Right lobe of liver (tissue), 6 donors: Measurements from ENCODE around the gene C10orf95. TPM values are rescaled to one million over a fixed set of nuclear protein-coding genes. Genes with fewer than 3 reads are reported as not detected.

ENCODE experiments used
- ATAC-seq, 4 donors: fragments of 200-7000 bp; cut with Tn5 transposase; one replicate each; pipeline ENCODE4 v1.9.1; 2020; ENCODE audit warnings: mild to moderate bottlenecking in 4 of 4, moderate library complexity in 4 of 4
- DNase-seq, 3 donors: peaks; one replicate each; pipeline ENCODE4 v3.0.0-alpha.2; 2020
- H3K27ac ChIP-seq, 3 donors: fragments of 200-600 bp; one replicate each; pipeline ENCODE4 v1.8.0; 2022
- H3K27me3 ChIP-seq, 2 donors: fragments of 200-600 bp; one replicate each; pipeline ENCODE4 v1.8.0; 2022
- H3K36me3 ChIP-seq, 4 donors: fragments of 200-600 bp; sonication (generic) in 1 of 4; one replicate each; pipeline versions ENCODE4 v1.5.1 to v1.8.0; 2017 to 2022; ENCODE audit warnings: control low read depth in 1 of 4
- H3K4me1 ChIP-seq, 4 donors: fragments of 200-600 bp; sonication (generic) in 1 of 4; one replicate each; pipeline versions ENCODE4 v1.5.1 to v1.8.0; 2017 to 2022; ENCODE audit warnings: control low read depth in 1 of 4
- H3K4me3 ChIP-seq, 3 donors: fragments of 200-600 bp; one replicate each; pipeline ENCODE4 v1.8.0; 2022
- H3K9me3 ChIP-seq, 4 donors: fragments of 200-600 bp; sonication (generic) in 1 of 4; one replicate each; pipeline versions ENCODE4 v1.5.1 to v1.8.0; 2017 to 2022; ENCODE audit warnings: control low read depth in 1 of 4
- POLR2A ChIP-seq: fragments of 450-650 bp; IDR thresholded peaks from one replicate; pipeline ENCODE4 v1.6.1; 2017; ENCODE audit warnings: antibody characterized with exemption, mild to moderate bottlenecking
- WGBS: methylation state at CpG from one replicate; pipeline ENCODE4 v1.1.6; 2018; ENCODE audit warnings: low coverage, low lambda C conversion rate; ENCODE audit not compliant: insufficient coverage; ENCODE audit errors: missing lambda C conversion rate; 5-methylcytosine and 5-hydroxymethylcytosine counted together
- intact Hi-C, 2 donors: fragments of 100-400 bp; cut with DNase I; formaldehyde crosslinking; loops; one replicate each; pipeline versions ENCODE4 v1.11.2 to v1.14.1; 2022
- total RNA-seq, 6 experiments: library from RNA; depleted of rRNA in 2 of 6; stranded (reverse); fragments of >200 nt in 2 of 6; fragmentation: NEBNext Ultra II Directional in 3 of 6; extraction: Animal tissue kit (Norgen Biotek cat#: 25700) in 3 of 6; gene quantifications; one replicate each; pipeline versions ENCODE4 v1.1.0 to v1.2.4, GENCODE V29; 2016 to 2023
- TF ChIP-seq, protein P1 (sequence below), 4 donors: fragments of 200-600 bp in 3 of 4; fragments of 450-650 bp in 1 of 4; IDR thresholded peaks; one replicate each; pipeline versions ENCODE4 v1.5.1 to v1.8.0; 2016 to 2022; ENCODE audit warnings: antibody characterized with exemption in 4 of 4, mild to moderate bottlenecking in 2 of 4
- donor health status: DM: no; HTN: yes; CAD: no.
- donor health status: DM: no; HTN: no; CAD: no.
- donor health status: DM: no; HTN: no; CAD: no.
- donor health status: DM: no; HTN: yes; CAD: no.
- donor health status: DM: no; HTN: yes; CAD: no.

The C10orf95 gene
- total RNA-seq, 6 experiments from 2014 or later, result not detected

- no peaks in the 10 kb centered on the region for H3K27me3 ChIP-seq
- H3K27ac ChIP-seq, result no peak overlapping the region
- H3K4me1 ChIP-seq, result peaks cover 0 to 6% (median 0%) of the 10 kb centered on the region in 4 donors
- H3K9me3 ChIP-seq, result no peaks in the 10 kb centered on the region
- intact Hi-C loops, result no loop called here
- no peaks in the 10 kb centered on the region for H3K36me3 ChIP-seq
- H3K4me3 ChIP-seq, result no peak overlapping the region
- 72% methylated on average over 10 of the region's 27 CpGs for WGBS
- peak; percentile 28 to 64 (median 38) for ATAC-seq
- no peak for DNase-seq
- TF ChIP-seq, protein P1, sequence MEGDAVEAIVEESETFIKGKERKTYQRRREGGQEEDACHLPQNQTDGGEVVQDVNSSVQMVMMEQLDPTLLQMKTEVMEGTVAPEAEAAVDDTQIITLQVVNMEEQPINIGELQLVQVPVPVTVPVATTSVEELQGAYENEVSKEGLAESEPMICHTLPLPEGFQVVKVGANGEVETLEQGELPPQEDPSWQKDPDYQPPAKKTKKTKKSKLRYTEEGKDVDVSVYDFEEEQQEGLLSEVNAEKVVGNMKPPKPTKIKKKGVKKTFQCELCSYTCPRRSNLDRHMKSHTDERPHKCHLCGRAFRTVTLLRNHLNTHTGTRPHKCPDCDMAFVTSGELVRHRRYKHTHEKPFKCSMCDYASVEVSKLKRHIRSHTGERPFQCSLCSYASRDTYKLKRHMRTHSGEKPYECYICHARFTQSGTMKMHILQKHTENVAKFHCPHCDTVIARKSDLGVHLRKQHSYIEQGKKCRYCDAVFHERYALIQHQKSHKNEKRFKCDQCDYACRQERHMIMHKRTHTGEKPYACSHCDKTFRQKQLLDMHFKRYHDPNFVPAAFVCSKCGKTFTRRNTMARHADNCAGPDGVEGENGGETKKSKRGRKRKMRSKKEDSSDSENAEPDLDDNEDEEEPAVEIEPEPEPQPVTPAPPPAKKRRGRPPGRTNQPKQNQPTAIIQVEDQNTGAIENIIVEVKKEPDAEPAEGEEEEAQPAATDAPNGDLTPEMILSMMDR (IDR thresholded peaks at IDR 0.05), result no peak
- TF ChIP-seq POLR2A, result no peak
Observed at GRCh38 chr10:102473445-102474331, 22.3 kb upstream of the C10orf95 start.

GRCh38 chr10:102470579-102471546, 19.5 kb upstream of the C10orf95 start:
- Histone ChIP-seq H3K4me1 (peaks cover 0 to 6% (median 0%) of the 10 kb centered on the region in 4 donors), H3K27me3 (no peaks in the 10 kb centered on the region), H3K36me3 (no peaks in the 10 kb centered on the region), H3K27ac (no peak overlapping the region), H3K9me3 (no peaks in the 10 kb centered on the region), H3K4me3 (no peak overlapping the region)
- WGBS, result 96% methylated on average over 17 of the region's 36 CpGs
- DNase-seq (no peak), ATAC-seq (no peak)
- no peak for TF ChIP-seq POLR2A
- intact Hi-C loops, result no loop called here

GRCh38 chr10:102468683-102469082, 17.3 kb upstream of the C10orf95 start:
- Histone ChIP-seq H3K36me3 (no peaks in the 10 kb centered on the region), H3K27ac (no peak overlapping the region), H3K9me3 (no peaks in the 10 kb centered on the region), H3K27me3 (no peaks in the 10 kb centered on the region), H3K4me1 (peaks cover 0 to 3% (median 0%) of the 10 kb centered on the region in 4 donors), H3K4me3 (no peak overlapping the region)
- no peak for TF ChIP-seq POLR2A
- TF ChIP-seq, protein P1 (IDR thresholded peaks at IDR 0.05), result no peak
- 76% methylated on average over 7 of the region's 9 CpGs for WGBS
- no peak for DNase-seq
- intact Hi-C loops, result no loop called here
- ATAC-seq, result no peak

GRCh38 chr10:102467971-102468438, 16.7 kb upstream of the C10orf95 start:
- Histone ChIP-seq H3K27ac (no peak overlapping the region), H3K4me3 (no peak overlapping the region), H3K36me3 (no peaks in the 10 kb centered on the region), H3K27me3 (no peaks in the 10 kb centered on the region), H3K9me3 (no peaks in the 10 kb centered on the region), H3K4me1 (no peaks in the 10 kb centered on the region)
- intact Hi-C loops, result no loop called here
- DNase-seq (no peak), ATAC-seq (peak in 3 of 4 donors; percentile 23 to 53 (median 34))
- no peak for TF ChIP-seq POLR2A
- WGBS, result 73% methylated on average over 6 of the region's 6 CpGs

DNA sequence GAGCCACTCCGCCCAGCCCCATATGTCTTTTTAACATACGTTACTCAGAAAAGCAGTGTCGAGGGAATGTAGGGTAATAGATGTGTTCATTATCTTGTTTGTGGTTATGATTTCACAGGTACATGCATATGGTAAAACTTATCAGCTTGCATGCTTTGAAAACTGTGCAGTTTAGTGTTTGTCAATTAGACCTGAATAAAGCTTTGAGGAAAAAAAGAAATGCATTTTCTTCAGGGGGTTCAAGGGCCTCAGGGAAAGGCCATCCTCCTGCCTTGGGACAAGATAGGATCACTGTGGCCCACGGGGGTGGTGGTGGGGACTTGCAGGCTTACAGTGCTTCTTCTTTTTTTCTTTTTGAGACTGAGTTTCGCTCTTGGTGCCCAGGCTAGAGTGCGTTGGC, 16.0 kb upstream of the C10orf95 start:
- intact Hi-C loops, result no loop called here
- Histone ChIP-seq H3K36me3 (no peaks in the 10 kb centered on the region), H3K9me3 (no peaks in the 10 kb centered on the region), H3K27me3 (no peaks in the 10 kb centered on the region), H3K27ac (no peak overlapping the region), H3K4me3 (no peak overlapping the region), H3K4me1 (peaks cover 0 to 6% (median 2%) of the 10 kb centered on the region in 4 donors)
- ATAC-seq, result no peak
- DNase-seq, result no peak
- TF ChIP-seq, protein P1 (IDR thresholded peaks at IDR 0.05), result no peak
- TF ChIP-seq POLR2A, result no peak
- WGBS, result 80% methylated on average over 6 of the region's 6 CpGs
